Kidney tubule cell (primary cell): Measurements from ENCODE around the gene PTPN2.
"Not testable (repeated sequence)": the region's sequence is repeated elsewhere in the genome, so short reads cannot be mapped to it uniquely, and the experiment has no call there.

Experiments
- DNase-seq: peaks from one replicate; pipeline ENCODE4 v3.0.0-alpha.2; 2018; ENCODE audit warnings: low spot score

PTPN2 gene

GRCh38 chr18:12883684-12884405 is at the start of gene PTPN2:
Gene PTPN2 (minus strand): TSS chr18:12884237. CDS start chr18:12884141, 96 bp downstream.
- DNase-seq = peak; percentile 95

GRCh38 chr18:12933327-12933726 is 49.3 kb upstream of the PTPN2 start:
- no peak for DNase-seq

DNA sequence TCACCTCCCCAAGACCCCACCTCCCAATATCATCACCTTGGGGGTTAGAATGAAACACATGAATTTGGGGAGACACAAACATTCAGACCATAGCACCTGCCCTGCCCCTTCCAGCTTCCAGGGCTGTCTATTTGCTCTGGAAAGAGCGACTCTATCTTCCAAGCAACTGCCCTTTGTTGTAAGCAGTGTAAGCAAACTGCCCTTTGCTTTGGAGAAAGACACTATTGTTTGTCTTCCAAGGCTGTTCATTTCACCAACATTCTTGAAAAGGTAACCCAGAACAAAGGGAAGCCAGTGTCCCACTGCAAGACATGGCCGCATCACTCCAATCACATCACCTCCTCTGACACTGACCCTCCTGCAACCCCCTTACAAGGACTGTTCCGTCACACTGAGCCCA is 46.9 kb upstream of the PTPN2 start:
- DNase-seq = no peak

GRCh38 chr18:12930376-12930775 is 46.3 kb upstream of the PTPN2 start:
- no peak for DNase-seq

DNA sequence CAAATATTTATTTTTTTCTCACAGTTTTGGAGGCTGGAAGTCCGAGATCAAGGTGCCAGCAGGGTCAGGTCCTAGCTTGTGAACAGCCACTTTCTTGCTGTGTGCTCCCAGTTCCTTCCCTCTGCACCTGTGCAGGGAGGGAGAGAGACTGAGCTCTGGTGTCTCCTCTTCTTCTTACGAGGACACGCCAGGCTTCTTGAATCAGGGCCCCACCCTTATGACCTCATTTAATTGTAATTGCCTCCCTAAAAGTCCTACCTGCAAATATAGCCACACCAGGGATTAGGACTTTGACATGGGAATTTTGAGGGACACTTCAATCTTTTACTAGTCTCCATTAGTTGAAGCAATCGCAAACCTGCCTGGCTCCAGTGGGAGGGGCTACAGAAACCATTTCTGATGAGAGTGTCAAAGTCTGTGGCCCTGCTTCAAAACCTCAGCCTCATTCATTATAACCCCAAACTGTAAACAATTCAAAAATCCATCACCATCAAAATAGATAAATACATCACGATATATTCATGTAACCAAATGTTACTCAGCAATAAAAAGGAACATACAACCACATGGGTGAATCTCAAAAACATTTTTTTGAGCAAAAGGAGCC is 45.5 kb upstream of the PTPN2 start:
- DNase-seq = no peak

- DNase-seq = peak; percentile 19
Measured at GRCh38 chr18:12928641-12929040, 44.6 kb upstream of the PTPN2 start.

DNA sequence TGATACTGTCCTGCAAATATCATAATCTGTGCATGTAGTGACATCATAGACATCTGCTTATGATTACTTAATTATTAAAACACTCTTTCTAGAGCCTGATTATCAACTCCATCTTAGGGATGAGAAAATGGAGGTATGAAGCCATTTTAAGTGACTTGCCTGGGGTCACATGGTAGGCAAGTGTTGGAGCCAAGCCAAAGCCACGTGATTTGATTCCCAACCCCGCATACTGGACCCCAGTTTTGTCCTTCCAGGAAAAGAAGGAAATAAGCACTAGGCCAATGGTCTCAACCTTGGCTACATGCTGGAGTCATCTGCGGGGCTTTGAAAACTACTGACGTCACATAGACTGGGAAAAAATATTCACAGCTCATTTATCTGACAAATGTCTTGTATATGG is 44.2 kb upstream of the PTPN2 start:
- no peak for DNase-seq

- no peak for DNase-seq
Measured at GRCh38 chr18:12924616-12925015, 40.6 kb upstream of the PTPN2 start.

DNA sequence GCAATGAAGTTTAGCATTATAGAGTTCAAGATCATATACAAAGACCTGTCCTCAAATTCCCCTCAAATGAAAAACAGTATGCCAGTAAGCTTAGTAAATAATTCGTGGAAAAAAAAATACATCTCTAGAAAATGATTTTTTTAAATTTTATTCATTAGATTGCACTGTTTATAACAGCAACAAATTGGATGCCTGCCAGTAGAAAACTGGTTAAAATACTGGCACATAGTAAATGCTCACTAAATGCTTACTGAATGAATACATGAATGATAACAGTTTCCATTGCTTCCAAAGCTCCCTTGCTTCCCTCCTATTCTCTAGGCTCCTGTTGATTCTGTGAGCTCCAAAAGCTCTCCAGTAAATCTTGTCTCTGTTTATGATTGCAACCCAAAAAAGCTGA is 38.2 kb upstream of the PTPN2 start:
- no peak for DNase-seq

DNA sequence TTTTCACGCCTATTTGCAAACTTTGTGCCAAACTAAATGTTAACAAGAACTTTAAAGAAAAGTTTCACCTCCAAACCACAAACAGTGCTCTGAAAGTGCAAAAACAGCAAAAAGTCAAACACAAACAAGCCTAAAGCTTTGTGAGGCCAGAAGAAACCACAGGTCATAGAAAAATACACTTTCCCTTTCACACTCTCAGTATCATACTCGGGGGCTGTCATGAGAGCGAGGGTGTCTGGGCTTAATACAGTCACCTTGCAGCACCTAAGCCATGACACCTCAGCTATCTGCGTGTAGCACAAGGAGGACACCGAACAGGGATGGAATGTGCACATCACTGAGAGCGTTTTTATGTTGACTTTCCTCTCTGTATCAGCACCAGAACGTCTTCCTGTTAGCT is 37.1 kb upstream of the PTPN2 start:
- DNase-seq = no peak

- DNase-seq = no peak
Measured at GRCh38 chr18:12911929-12912703, 28.1 kb upstream of the PTPN2 start.

DNA sequence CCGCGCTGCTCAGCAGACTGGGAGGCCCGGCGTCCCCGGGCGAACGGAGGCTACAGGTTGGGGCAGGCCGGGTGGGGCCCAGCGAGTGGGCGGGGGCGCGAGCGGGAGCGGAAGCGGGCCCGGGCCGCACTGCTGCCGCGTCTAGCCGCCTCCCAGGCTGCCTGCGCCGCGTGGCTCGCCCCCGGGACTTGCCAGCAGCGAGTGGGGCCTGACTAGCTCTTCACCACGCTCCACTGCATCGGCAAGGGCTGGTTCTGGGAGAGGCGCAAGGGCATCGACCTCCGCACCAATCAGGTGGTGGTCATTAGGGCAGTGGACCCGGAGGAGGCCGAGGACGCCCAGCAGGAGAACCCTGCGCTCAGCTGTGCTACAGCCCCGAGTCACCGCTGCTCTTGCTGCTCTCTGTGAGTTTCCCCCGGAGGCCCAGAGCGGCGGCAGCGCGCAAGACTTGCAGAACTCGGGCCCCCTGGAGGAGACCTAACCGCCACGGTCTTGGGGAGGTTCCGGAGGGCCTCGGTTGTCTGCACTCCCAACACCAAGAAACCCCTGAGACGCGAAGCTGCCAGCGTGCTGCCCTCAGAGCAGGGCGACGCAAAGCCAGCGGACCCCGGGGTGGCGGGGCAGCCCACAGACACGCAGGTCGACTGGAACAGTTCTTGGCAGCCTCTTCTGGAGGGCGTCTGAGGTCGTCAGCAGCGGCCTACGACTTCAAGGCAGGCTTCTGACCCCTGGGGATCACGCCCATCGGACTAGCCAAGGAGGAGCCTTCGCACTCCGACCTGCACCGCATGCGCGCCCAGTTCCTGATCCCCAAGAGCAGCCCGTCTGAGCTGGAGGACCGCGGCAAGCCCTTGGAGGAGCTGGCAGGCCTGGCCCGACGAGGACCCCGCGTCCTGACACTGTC is 27.2 kb upstream of the PTPN2 start:
- DNase-seq = peak; percentile 32

DNA sequence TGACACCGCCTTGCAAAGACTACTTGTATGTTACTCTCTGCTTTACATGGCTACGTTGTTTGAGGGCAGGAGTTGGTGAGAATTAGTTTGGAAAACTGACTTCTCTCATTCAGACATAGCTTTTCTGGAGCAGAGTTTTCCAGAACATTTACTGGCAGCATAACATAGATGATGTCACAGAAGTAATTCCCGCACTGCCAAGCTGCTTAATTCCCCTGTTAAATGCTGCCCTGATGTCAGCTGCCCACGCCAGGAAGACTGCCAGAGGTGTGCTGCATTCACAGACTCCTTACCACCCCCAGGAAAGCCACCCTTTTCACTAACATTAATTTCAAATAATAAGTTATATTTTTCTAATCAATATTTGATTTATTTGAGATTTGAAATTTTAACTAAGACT is 24.7 kb upstream of the PTPN2 start:
- DNase-seq = no peak

DNA sequence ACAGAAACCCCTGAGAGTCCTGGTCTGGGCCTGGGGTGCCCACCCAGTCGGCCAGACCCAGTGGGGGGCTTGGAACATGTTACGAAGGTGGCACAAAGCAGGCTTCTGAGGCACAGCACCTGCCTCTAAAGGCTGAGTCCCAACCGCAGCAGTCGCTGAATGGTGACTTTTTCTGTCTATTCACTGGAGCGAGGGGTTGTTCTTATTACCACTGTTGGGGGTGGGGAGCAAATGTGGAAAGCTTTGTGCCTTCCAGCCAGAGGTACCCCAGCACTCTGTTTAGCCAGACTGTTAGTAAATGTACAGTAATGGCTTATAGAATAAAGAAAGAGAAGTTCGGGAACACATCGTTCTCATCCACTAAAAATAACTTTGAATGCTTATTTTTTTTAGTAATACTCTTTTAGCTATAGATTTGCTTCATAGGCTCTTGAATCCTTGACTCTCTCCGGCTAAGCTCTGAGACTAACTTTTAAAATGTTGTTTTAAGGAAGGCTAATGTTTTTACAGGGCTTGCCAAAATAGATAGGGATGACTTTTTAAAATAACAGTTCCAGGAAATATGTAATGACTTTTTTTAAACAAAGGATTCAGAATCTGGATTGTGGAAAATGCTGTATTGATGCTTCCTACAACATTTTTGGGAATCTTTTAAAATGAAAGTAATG is 23.4 kb upstream of the PTPN2 start:
- no peak for DNase-seq

- no peak for DNase-seq
Measured at GRCh38 chr18:12906773-12907172, 22.7 kb upstream of the PTPN2 start.

DNA sequence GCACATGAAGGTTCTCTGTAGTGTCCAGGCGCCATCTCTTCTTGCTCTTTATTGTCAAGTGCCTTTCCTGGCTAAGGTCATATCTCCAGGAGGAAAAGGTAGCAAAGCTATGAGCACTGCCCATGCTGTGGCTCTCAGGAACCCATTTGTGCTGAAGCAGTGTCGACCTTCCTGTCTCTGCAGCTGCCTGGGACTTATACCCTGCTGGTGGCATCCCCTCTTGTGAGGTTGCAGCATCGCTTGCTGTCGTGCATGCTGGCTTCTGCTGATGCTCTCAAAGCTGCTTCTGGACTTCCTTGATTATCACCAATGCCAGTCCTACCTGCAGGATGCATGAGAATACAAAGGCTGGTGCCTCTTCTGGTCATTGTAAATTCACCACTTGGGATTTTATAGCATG is 22.1 kb upstream of the PTPN2 start:
- no peak for DNase-seq

DNA sequence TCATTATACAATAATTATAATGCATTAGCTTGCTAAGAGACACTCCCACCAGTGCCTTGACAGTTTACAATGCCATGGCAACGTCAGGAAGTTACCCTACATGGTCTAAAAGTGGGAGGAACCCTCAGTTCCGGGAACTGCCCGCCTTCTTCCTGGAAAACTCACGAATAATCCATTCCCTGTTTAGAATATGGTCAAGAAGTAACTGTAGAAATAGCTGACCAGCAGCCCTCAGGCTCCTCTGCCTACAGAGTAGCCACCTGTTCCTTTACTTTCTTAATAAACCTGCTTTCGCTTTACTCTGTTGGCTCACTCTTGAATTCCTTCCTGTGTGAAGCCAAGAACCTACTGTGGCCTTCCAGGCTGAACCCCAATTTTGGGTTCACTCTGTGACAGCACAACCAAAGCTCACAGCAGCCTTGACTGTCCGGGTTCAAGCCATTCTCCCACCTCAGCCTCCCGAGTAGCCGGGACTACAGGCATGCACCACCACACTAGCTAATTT is 20.0 kb upstream of the PTPN2 start:
- no peak for DNase-seq

DNA sequence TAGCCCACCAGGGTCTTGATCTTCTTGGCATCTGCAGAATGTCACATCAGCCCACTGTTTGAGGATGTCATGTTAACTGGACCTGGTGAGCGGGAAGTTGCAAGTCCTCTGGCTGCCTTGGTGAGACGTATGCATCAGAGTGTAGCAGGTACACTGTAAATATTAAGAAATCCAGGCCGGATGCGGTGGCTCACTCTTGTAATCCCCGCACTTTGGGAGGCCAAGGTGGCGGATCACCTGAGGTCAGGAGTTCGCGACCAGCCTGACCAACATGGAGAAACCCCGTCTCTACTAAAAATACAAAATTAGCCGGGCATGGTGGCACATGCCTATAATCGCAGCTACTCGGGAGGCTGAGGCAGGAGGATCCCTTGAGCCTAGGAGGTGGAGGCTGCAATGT is 17.2 kb upstream of the PTPN2 start:
- not testable (repeated sequence) for DNase-seq

DNA sequence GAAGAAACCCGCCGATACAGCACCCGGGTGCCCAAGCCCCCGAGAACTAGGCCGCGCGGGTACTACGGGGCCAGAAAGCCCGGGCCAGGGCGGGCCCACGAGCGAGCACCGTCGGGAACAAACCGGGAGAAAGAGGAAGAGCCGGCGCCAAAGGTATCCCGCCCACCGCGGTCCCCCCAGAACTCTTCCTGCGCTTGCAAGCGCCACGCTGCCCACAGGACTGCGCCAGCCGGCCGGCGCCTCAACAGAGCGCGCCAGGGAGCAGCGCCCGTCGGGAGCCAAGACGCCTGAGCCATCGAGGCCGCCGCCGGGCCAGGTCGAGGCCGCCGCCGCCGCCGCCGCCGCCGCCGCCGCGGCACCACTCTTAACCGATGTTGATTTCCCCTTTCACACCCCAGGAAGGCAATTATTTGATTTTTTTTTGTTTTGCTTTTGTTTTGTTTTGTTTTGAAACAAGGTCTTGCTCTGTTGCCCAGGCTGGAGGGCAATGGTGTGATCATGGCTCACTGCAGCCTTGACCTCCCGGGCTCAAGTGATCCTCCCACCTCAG is 12.8 kb upstream of the PTPN2 start:
- not testable (repeated sequence) for DNase-seq

- no peak for DNase-seq
Measured at GRCh38 chr18:12895626-12896025, 11.6 kb upstream of the PTPN2 start.

DNA sequence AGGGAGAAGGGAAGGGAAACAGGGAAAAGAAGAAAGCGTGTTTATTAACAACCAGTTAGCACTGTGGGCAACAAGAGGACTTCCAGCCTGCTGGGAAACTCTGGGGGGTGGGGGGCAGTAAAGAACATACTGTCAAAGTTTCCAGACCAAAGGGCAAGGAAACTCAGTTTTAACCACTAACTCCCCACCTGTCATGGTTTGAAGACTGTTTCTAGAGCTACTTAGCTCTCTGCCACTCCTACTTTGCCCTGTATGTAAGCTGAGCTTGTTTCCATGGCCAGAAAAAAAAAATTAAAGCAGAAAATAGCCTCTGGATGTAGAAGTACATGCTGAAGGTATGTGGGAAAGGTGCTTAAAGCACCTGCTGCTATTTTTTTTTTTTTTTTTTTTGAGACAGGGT is 11.0 kb upstream of the PTPN2 start:
- DNase-seq = no peak
